Stimulated activated CD8-positive, alpha-beta memory T cell treated with anti-CD3 and anti-CD28 coated beads, Interleukin-15, amount 100 ng/mL, for 24 hours (primary cell): Measurements from ENCODE around the gene PAK1IP1.
"Not testable (repeated sequence)": the region's sequence is repeated elsewhere in the genome, so short reads cannot be mapped to it uniquely, and the experiment has no call there.

Experiments used
- DNase-seq: peaks from one replicate; pipeline ENCODE4 v3.0.0-alpha.2; 2020; ENCODE audit warnings: low read depth

The PAK1IP1 gene

DNA sequence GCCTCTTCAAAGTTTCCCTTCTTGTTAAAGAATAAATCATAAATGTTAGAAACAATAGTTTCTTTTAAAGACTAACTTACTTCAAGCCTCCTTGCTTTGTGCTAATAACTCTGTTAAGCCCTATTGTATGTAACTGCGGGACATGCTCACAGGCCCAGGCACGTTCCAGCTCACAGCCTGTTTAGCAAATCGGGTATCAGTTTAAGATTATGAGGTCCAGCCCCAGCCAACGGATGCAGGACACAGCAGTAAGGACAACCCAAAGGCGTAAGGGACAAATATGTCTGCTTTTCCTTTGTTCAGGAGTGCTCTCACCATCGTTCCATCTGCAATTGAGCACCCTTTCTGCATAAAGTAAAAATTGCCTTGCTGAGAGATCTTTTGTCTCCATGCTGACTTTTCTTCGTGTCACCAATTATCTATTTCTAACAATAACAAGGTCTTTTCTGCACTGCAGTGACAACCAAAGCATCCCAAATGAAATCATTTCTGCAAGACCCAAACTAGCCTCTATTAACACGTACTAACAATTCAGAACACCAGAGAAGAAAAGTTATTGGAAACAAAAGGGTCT is 1.7 kb upstream of the PAK1IP1 start:
- no peak for DNase-seq

DNA sequence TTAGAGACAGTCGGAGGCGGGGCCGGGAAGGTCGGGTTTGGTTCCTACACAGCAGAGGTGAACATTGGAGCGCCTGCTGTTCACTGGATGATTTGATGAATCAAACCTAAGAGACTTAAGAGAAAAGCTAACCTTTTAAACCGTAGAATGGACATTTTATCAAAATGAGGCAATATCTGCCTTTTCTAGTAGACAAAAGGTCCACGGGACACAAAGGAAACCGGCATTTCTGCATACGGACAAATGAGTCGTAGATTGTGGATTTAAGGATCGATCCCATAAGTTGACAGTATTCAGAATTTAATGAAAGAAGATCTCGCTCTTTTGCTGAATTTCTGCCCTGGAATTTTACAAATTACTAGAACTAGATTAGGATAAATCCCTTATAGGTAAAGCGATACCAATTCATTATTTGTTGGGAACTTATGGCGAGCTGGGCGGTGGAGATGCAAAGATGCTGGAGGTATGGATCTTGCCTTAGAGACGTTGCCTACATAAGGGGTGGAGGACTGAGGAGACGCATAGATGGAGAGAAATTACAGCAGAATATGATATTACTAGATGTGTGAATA is 400 bp downstream of the PAK1IP1 start:
- DNase-seq = no peak

DNA sequence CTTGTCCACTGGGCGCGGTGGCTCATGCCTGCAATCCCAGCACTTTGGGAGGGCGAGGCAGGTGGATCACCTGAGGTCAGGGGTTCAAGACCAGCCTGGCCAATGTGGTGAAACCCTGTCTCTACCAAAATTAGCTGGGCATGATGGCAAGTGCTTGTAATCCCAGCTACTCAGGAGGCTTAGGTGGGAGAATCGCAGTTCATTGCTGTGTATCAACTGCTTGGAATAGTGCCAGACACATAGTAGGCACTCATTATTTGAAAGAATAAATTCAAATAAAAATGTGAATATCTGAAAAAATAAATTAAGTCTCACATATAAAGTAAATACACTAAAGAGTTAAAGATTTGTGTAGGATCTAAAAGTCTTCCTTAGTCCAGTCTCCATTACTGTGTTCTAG is 1.9 kb downstream of the PAK1IP1 start:
- no peak for DNase-seq

DNA sequence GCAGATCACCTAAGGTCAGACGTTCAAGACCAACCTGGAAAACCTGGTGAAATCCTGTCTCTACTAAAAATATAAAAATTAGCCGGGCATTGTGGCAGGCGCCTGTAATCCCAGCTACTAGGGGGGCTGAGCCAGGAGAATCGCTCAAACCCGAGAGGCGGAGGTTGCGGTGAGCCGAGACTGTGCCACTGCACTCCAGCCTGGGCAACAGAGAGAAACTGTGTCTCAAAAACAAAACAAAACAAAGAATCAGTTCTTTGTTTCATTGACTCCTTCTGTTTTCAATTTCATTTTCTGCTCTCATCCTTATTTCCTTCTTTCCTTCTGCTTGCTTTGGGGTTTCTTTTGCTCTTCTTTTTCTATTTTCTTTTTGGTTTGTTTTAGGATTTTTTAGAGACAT is 19.2 kb downstream of the PAK1IP1 start:
- no peak for DNase-seq

DNA sequence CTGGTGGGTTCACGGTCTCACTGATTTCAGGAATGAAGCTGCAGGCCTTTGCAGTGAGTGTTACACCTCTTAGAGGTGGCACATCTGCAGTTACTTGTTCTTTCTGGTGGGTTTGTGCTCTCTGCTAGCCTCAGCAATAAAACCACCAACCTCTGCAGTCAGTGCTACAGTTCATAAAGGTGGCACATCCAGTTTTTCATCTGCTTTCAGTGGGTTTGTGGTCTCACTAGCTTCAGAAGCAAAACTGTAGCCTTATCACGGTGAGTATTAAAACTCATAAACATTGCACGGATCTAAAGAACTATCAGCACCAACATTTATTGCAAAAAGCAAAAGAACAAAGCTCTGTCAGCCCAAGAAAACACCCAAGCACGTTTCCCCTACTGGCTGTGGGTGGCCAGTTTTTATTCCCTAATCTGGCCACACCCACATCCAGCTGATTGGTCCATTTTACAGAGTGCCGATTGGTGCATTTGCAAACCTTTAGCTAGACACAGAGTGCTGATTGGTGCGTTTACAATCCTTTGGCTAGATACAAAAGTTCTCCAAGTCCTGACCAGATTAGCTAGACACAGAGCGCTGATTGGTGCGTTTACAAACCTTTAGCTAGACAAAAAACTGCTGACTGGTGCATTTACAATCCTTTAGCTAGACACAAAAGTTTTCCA is 24.7 kb downstream of the PAK1IP1 start:
- no peak for DNase-seq

DNA sequence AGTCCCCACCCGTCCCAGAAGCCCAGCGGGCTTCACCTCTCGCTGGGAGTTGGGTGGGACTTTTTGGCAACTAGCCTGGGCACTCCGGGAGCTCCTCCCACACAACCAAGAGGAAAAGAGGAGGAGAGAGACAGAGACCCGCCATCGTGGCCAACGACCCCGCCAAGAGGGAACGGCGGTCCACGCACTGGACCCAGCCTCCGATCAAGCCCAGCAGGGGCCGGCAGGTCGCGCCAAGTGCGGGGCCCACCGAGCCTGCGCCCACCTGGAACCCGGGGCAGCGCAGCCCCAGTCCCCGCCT is 25.1 kb downstream of the PAK1IP1 start:
- no peak for DNase-seq

DNA sequence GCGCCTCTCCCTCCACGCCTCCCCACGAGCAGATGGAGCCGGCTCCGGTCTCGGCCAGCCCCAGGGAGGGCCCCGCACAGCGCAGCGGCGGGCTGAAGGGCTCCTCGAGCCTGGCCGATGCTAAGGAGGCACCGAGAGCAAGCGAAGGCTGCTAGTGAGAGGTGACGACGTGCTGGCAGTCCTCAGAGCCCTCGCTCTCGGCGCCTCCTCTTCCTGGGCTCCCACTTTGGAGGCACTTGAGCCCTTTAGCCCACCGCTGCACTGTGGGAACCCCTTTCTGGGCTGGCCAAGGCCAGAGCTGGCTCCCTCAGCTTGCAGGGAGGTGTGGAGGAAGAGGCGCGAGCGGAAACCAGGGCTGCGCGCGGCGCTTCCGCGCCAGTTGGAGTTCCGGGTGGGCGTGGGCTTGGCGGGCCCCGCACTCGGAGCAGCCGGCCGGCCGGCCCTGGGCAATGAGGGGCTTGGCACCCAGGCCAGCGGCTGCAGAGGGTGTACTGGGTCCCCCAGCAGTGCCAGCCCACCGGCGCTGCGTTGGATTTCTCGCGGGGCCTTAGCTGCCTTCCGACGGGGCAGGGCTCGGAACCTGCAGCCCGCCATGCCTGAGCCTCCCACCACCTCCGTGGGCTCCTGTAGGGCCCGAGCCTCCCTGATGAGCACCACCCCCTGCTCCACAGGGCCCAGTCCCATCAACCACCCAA is 25.6 kb downstream of the PAK1IP1 start:
- DNase-seq = peak; percentile 33

DNA sequence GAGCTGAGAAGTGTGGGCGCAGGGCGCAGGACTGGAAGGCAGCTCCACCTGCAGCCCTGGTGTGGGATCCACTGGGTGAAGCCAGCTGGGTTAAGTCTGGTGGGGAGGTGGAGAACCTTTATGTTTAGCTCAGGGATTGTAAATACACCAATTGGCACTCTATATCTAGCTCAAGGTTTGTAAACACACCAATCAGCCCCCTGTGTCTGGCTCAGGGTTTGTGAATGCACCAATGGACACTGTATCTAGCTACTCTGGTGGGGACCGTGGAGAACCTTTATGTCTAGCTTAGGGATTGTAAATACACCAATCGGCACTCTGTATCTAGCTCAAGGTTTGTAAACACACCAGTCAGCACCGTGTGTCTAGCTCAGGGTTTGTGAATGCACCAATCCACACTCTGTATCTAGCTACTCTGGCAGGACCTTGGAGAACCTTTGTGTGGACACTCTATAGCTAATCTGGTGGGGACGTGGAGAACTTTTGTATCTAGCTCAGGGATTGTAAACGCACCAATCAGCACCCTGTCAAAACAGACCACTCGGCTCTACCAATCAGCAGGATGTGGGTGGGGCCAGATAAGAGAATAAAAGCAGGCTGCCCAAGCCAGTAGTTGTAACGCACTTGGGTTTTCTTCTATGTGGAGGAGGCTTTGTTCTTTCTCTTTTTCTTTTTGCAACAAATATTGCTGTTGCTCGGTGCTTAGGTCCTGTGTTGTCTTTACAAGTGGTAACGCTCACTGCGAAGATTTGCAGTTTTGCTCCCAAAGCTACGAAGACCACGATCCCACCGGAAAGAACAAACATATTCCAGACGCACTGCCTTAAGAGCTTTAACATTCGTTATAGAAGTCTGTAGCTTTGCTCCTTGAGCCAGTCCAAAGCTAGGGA is 26.4 kb downstream of the PAK1IP1 start:
- not testable (repeated sequence) for DNase-seq

DNA sequence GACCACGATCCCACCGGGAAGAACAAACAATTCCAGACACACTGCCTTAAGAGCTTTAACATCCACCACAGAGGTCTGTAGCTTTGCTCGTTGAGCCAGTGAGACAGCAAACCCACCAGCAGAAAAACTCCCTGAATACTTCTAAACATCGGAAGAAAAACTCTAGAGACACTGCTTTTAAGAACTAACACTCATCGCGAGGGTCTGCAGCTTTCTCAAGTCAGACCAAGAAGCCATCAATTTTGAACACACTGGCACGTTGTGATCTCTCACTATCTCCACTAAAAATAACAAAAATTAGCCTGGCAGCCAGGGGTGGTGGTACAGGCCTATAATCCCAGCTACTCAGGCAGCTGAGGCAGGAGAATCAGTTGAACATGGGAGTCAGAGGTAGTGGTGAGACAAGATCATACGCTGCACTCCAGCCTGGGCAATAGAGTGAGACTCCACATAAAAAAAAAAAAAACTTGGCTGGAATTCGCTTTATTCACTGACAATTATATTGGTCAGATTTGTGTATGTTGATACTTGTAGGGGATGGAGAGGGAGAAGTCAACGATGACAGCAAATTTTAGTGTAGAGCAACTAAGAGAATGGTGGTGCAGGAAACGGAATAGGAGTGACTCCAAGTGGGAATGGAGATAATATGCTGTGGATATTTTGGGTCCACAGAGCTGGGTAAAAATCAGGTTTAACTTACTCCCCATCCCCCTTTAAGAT is 27.2 kb downstream of the PAK1IP1 start:
- no peak for DNase-seq

DNA sequence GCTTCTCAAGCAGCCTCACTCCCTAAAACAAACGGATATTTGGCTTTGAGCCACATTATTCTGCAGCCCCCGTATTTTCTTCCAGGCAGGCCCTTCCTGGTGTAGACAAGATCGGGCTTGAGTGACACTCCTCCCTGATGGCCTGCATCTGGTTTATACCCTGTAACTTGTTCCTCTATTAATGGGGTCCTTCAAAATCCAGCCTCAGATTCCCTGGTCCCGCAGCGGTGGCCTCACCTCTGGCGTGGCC is 27.7 kb downstream of the PAK1IP1 start:
- no peak for DNase-seq

DNA sequence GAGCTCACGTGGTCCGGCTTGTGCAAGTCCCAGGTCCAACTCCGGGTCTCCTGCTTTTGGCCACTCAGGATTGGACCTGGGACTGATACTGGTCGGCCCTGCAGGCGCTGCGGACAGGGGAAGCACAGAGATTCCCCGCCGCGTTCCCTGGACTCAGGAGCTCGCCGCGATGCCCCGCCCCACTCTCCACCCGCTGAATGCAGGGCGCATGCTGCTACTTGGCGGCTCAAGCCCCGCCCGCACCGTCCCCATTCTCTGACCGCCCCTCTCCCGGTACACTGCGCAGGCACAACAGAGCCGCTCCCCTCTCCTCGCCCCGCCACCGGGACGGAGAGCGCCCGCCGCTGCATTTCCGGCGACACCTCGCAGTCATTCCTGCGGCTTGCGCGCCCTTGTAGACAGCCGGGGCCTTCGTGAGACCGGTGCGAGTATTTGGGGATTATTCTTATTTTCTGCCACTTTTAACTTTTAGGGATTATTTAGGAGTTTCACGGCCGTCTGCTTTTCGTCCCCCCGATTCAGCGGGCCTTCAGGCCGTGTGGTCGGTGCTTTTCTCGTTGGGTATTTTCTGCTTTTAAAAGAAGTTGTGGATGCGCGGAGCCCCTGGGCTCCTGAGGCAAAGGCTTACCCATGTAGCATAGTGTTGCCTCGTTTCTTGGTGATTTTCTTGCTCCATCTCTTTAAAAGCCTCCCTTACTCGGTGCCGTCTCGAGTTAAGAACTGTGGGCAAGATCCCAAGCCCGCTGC is 28.2 kb downstream of the PAK1IP1 start, which contains the start of gene TMEM14C:
TMEM14C (plus strand) TSS at position 251 of the 747 bp plus-strand sequence. CDS start 1,544 bp downstream, outside the sequence.
- peak; percentile 67 for DNase-seq

DNA sequence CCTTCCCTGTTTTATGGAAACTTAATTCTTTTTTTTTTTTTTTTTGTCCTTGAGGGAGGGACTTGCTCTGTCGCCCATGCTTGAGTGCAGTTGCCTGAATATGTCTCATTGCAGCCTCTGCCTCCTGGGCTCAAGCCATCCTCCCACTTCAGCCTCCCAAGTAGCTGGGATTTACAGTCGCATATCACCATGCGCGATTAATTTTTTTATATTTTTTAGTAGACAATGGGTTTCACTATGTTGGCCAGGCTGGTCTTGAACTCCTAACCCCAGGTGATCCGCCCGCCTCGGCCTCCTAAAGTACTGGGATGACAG is 28.8 kb downstream of the PAK1IP1 start:
- no peak for DNase-seq

DNA sequence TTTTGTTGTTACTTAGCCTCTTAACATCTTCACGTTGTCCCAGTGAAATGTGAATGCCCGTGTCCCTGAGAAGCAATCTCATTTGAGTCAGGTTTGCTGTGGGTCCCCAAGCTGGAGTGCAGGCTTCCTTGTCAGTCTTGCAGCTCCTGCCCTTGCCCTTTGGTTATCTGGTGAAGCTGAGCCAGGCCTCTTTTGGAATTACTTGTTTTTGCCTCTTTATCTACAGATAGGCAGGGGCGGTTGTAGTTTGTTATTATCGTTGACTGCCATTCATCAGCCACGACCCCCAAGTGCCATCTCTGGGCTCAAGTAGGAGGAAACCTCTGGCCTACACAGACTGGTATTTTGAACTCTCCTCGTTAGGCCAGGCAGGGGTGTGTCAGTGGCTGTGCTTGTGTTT is 30.3 kb downstream of the PAK1IP1 start:
- no peak for DNase-seq

DNA sequence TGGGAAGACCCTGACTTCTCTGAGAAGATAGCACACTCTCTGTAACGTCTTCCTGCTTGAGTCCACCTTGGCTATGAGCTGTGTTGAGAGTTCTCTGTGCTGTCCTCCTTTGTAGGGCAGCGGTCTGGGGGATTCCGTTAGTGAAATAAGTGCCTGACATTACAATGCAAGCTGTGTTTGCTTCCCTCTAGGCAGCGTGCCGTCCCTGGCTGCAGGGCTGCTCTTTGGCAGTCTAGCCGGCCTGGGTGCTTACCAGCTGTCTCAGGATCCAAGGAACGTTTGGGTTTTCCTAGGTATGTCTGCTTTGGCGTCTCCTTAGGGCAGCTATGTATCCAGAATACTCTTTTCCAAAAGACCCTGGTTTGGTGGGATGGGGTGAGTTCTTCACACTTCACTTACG is 30.9 kb downstream of the PAK1IP1 start:
- no peak for DNase-seq

DNA sequence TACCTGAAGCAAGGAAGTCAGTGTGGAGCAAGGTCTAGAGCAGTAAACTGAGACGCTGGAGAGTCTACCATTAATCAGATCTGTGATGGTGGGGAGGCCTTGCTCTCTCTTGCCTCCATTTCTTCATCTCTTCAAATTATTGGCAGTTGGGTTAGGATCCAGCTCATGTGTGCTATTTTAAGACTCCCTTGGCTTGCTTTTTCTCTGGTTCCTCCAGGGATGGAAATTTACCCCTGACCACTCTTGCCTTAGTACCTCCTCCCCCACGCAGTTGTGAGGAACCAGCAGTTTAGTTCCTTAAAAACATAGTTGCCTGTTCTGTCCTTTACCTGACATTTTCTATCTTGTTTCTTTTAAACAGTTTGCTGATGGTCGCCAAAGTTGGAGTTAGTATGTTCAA is 35.5 kb downstream of the PAK1IP1 start:
- DNase-seq = no peak

DNA sequence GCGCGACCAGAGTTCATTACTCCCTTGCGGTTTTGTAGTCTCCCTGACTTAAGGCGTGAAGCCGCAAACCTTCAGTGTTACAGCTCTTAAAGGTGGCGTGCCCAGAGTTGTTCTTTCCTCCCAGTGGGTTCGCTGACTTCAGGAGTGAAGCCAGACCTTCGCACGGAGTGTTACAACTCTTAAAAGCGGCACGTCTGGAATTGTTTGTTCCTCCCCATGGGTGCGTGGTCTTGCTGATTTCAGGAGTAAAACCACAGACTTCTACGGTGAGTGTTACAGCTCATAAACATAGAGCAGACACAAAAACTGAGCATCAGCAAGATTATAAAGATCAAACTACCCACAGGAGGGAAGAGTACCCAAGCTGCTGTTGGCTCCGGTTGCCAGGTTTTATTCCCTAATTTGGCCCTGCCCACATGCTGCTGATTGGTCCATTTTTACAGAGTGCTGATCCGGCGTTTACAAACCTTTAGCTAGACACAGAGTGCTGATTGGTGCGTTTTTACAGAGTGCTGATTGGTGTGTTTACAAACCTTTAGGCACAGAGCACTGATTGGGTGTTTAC is 38.5 kb downstream of the PAK1IP1 start:
- DNase-seq = no peak

DNA sequence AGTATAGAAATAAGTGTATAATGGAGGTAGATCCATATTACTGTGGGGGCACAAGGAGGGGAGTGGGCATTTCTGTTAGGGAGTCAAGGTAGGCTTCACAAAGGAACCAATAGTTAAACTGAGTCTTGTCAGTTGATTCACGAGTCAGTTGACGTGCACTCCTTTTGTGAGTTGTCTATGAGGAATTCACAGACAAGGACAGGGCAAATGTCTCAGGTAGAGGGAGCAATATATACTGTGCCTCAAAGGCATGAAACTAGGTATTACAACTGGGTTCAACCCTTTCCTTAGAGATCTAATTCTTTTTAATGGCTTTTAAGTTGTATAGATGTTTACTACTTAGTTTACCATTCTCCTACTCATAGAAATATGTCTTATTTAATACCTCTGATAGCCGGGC is 39.1 kb downstream of the PAK1IP1 start:
- DNase-seq = no peak

DNA sequence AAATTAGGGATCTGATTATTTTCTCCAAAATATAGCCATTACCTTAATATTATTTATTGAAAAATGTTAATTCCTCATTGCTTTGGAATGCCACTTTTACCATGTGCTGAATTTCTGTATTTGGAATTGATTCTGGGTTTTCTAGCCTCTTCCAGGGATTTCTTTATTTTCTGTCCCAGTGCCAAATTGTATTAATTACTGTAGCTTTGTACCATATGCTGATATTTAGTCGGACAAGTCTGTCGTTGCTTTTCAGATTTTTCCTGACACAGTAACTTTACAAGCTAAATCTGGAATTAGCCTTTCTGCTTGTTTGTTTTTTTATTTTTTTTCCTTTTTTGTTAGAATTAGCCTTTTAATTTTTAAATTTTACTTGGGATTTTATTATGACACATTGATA is 42.0 kb downstream of the PAK1IP1 start:
- no peak for DNase-seq

DNA sequence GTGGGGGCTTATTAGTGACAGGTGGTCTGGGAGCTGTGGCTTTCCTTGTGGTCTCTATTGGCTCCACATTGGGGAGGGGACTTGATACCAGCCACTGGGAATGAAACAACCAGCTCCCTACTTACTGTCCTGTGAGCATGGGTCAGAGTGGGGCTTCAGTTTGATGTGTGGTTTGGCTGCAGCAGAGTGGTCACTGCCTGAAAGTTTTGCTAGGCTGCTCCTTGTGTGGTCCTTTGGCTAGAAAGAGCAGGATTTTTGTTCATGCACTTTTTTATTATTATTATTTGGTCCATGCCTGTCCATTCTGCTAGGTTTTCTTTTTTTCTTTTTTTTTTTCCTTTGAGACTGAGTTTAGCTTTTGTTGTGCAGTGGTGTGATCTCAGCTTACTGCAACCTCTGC is 45.3 kb downstream of the PAK1IP1 start:
- DNase-seq = no peak

DNA sequence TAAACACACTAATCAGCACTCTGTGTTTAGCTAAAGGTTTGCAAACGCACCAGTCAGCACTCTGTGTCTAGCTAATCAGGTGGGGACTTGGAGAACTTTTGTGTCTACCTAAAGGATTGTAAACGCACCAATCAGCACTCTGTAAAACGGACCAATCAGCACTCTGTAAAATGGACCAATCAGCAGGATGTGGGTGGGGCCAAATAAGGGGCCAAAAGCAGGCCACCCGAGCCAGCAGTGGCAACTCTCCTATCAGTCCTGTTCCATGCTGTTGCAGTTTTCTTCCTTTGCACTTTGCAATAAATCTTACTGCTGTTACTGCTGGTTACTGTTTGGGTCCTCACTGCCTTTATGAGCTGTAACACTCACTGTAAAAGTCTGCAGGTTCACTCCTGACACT is 46.9 kb downstream of the PAK1IP1 start:
- DNase-seq = not testable (repeated sequence)

DNA sequence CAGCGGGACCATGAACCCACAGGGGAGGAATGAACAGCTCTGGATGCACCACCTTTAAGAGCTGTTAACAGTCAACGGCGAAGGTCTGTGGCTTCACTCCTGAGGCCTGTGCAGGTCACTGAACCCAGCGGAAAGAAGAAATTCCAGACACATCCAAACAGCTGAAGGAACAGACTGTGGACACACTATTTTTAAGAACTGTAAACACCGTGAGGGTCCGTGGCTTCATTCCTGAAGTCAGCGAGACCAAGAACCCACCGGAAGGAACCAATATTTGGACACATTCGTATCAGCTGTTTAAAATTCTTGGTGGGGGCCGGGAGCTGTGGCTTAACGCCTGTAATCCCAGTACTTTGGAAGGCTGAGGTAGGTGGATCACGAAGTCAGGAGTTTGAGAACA is 47.5 kb downstream of the PAK1IP1 start:
- DNase-seq = no peak
